Osteoblast (primary cell): Measurements from ENCODE around the gene AMPH. TPM values are rescaled to one million over a fixed set of nuclear protein-coding genes. Genes with fewer than 3 reads are reported as not detected.

Source experiments
- DNase-seq: peaks from one replicate; pipeline ENCODE4 v3.0.0; 2011; ENCODE audit warnings: low spot score, mixed read lengths; ENCODE audit not compliant: insufficient read length; ENCODE audit errors: missing footprints
- H2AFZ ChIP-seq: 2 replicates; pipeline ENCODE4 v1.6.0; 2011; ENCODE audit warnings: mild to moderate bottlenecking, low read length
- H3K27ac ChIP-seq: 2 replicates; pipeline ENCODE4 v1.5.1; 2011; ENCODE audit warnings: mild to moderate bottlenecking, low read depth, low read length, moderate library complexity
- H3K27me3 ChIP-seq: 2 replicates; pipeline ENCODE4 v1.6.0; 2012; ENCODE audit warnings: mild to moderate bottlenecking, control low read depth, inconsistent platforms, low read length, moderate library complexity; ENCODE audit not compliant: insufficient read depth
- H3K36me3 ChIP-seq: 2 replicates; pipeline ENCODE4 v1.5.1; 2011; ENCODE audit warnings: mild to moderate bottlenecking, low read length, control low read depth, moderate library complexity; ENCODE audit not compliant: insufficient read depth
- H3K4me1 ChIP-seq: 2 replicates; pipeline ENCODE4 v1.5.1; 2011; ENCODE audit warnings: mild to moderate bottlenecking, low read length, control low read depth, moderate library complexity; ENCODE audit not compliant: insufficient read depth
- H3K4me2 ChIP-seq: 2 replicates; pipeline ENCODE4 v1.6.0; 2011; ENCODE audit warnings: mild to moderate bottlenecking, low read length; ENCODE audit not compliant: insufficient read depth
- H3K4me3 ChIP-seq: fragments of 200-600 bp; sonication (generic); 3 replicates; pipeline ENCODE4 v1.5.1; 2012; ENCODE audit warnings: mild to moderate bottlenecking, low read length, inconsistent platforms; ENCODE audit not compliant: insufficient read depth
- H3K79me2 ChIP-seq: 2 replicates; pipeline ENCODE4 v1.6.0; 2012; ENCODE audit warnings: mild to moderate bottlenecking, low read length, control low read depth, inconsistent platforms; ENCODE audit not compliant: insufficient read depth
- H3K9me3 ChIP-seq: 2 replicates; pipeline ENCODE4 v1.5.1; 2011; ENCODE audit warnings: low read depth, low read length, control low read depth
- H4K20me1 ChIP-seq: 2 replicates; pipeline ENCODE4 v1.6.0; 2012; ENCODE audit warnings: mild to moderate bottlenecking, low read length, control low read depth; ENCODE audit not compliant: insufficient read depth
- small RNA-seq: library from RNA; depleted of rRNA; stranded (forward); fragments of <200 nt; gene quantifications from one replicate; pipeline ENCODE3, GENCODE V24; 2012
- total RNA-seq: library from RNA; depleted of rRNA; stranded (reverse); fragments of >200 nt; gene quantifications from 2 replicates; pipeline ENCODE4 v1.2.3, GENCODE V29; 2012
- TF ChIP-seq, protein P1 (sequence below): IDR thresholded peaks from 2 replicates; pipeline ENCODE4 v1.5.1; 2011; ENCODE audit warnings: mild to moderate bottlenecking, low read depth, low read length, moderate library complexity; ENCODE audit errors: extremely low read depth

Gene AMPH
- total RNA-seq, 1 donor: 1.1 TPM

DNA sequence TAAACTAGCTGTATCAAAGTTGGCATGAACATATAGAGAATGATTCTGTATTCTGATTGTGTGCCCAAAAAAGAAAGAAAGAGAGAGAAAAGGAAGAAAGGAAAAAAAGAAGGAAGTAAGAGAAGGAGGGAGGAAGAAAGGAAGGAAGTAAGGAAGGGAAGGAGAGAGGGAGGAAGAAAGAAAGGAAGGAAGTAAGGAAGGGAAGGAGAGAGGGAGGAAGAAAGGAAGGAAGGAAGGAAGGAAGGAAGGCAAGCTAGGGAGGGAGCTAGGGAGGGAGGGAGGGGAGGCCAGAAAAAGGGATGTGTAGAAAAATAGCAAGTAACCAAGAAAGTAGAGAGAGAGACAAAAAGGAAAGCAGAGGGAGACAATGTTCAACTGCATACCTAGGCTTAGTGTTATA, 297.0 kb downstream of the AMPH start:
- H3K4me1 ChIP-seq: no peaks in the 10 kb centered on the region
- H3K27ac ChIP-seq: no peak overlapping the region
- H3K79me2 ChIP-seq: no peaks in the 10 kb centered on the region
- no peak overlapping the region for H3K4me2 ChIP-seq
- H4K20me1 ChIP-seq: no peaks in the 10 kb centered on the region
- TF ChIP-seq, protein P1, sequence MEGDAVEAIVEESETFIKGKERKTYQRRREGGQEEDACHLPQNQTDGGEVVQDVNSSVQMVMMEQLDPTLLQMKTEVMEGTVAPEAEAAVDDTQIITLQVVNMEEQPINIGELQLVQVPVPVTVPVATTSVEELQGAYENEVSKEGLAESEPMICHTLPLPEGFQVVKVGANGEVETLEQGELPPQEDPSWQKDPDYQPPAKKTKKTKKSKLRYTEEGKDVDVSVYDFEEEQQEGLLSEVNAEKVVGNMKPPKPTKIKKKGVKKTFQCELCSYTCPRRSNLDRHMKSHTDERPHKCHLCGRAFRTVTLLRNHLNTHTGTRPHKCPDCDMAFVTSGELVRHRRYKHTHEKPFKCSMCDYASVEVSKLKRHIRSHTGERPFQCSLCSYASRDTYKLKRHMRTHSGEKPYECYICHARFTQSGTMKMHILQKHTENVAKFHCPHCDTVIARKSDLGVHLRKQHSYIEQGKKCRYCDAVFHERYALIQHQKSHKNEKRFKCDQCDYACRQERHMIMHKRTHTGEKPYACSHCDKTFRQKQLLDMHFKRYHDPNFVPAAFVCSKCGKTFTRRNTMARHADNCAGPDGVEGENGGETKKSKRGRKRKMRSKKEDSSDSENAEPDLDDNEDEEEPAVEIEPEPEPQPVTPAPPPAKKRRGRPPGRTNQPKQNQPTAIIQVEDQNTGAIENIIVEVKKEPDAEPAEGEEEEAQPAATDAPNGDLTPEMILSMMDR: no peak
- H3K36me3 ChIP-seq: no peaks in the 10 kb centered on the region
- H3K9me3 ChIP-seq: no peaks in the 10 kb centered on the region
- no peak overlapping the region for H3K4me3 ChIP-seq
- H2AFZ ChIP-seq: no peak overlapping the region
- no peak for DNase-seq
- no peaks in the 10 kb centered on the region for H3K27me3 ChIP-seq

Small RNA genes within 50 kb of the gene (small RNA-seq; reads per million reads assigned to genes)
- gene RN7SL83P (not detected), gene TRGV6 (not detected)
